ENCODE measurements around the gene SORCS3. TPM values are rescaled to one million over a fixed set of nuclear protein-coding genes. Genes with fewer than 3 reads are reported as not detected.

SORCS3 gene
- total RNA-seq, 2 donors from 2014 or later, result not detected

GRCh38 chr10:104880624-104881398 is 239.7 kb downstream of the SORCS3 start:
- DNase-seq (no peak), ATAC-seq (no peak)
- intact Hi-C loops (cut with DNase I), result no loop called here

- no peak for DNase-seq
- ATAC-seq, result no peak
- intact Hi-C loops (cut with DNase I), result no loop called here
These were observed 240.7 kb downstream of the SORCS3 start for GRCh38 chr10:104881740-104882139.

- no peak for DNase-seq
- ATAC-seq, result no peak
- intact Hi-C loops (cut with DNase I), result no loop called here
These were observed 252.0 kb downstream of the SORCS3 start for GRCh38 chr10:104892879-104893617.

GRCh38 chr10:104893701-104894100 is 252.6 kb downstream of the SORCS3 start:
- ATAC-seq (no peak), DNase-seq (no peak)
- intact Hi-C loops (cut with DNase I), result no loop called here

DNA sequence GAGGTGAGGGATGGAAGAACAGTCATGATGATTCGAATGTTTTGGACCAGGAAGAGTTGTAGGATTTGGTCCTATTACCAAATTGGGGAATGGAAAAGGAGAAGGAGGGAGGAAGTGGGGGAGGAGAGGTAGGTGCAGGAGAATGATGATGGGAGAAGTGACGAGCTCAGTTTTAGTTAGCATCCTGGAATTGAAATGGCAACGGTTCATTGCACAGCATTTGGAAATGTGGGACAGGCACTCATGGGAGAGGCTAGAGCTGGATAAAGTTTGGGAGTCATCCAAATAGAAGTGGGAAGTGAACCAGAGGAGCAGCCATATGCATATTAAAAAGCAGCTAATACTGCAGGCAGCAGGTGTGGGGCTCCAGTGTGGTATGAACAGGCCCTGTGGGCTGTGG is 253.6 kb downstream of the SORCS3 start:
- DNase-seq (no peak), ATAC-seq (no peak)
- intact Hi-C loops (cut with DNase I), result no loop called here

GRCh38 chr10:104895541-104895940 is 254.5 kb downstream of the SORCS3 start:
- no peak for ATAC-seq
- intact Hi-C loops (cut with DNase I), result no loop called here
- DNase-seq, result no peak

DNA sequence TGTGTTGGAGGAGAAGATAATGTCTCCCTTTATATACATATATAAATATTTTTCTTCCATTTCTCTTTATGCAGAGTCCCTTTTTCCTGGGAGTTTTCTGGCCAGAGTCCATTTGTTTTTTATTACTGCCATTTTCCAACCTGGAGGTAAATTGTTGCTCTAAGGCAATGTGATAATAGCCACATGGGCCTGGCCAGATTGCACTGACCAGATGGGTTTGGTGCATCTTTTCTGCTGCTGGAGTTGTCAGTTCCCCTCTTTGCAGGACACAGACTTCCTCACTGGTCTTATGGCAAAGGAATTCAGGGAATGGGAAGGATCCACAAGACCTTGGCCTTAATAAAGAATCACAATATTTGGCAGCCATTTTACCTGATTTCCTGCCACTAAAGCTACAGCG is 254.9 kb downstream of the SORCS3 start:
- ATAC-seq (no peak), DNase-seq (no peak)
- intact Hi-C loops (cut with DNase I), result no loop called here

DNA sequence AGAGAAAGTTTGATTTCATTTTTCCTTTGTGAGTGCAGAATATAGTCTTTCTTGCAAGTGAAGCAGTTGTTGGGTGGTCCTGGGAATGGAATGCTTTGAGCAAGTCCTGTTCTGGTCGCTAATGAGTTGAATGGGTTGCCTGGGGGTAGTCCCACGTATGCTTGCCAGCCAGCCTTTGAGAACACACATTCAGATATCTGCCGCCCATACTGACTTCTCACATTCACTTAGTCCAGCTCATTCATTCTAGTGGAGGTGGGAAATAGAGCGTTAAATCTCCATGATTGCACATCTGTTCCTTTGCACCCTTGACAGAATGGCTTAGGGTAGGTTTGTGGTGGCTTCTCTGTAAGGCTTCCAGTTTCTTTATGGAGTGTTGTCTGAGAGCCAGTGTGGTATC is 256.6 kb downstream of the SORCS3 start:
- DNase-seq, result no peak
- ATAC-seq, result no peak
- intact Hi-C loops (cut with DNase I), result no loop called here

DNA sequence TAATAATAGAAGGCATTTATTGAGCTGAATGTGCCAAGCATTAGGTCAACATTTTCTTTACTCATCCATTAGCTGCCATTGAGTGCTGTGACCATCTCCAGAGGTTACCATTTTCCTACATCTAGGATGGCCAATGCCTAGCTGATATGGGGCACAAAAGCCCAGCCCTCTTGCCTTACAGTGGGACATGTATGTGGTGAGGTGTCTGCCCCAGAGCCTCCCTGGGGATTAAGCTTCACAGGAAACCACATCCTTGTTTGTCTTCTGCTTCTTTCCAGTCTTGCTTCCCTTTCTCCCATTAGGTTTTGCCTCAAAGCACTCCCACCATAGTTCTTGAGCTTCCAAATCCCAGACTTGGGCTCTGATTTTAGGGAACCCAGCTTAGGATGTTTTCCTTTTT is 258.7 kb downstream of the SORCS3 start:
- intact Hi-C loops (cut with DNase I), result no loop called here

GRCh38 chr10:104903433-104903832 is 262.3 kb downstream of the SORCS3 start:
- intact Hi-C loops (cut with DNase I), result no loop called here
- DNase-seq, result no peak

More for the DNA sequence above, 258.7 kb downstream of the SORCS3 start:
- no peak for DNase-seq
- no peak for ATAC-seq

GRCh38 chr10:104904753-104905323 is 263.7 kb downstream of the SORCS3 start:
- DNase-seq, result no peak
- intact Hi-C loops (cut with DNase I), result no loop called here
- ATAC-seq, result no peak

More at GRCh38 chr10:104903433-104903832, 262.3 kb downstream of the SORCS3 start:
- ATAC-seq, result no peak

DNA sequence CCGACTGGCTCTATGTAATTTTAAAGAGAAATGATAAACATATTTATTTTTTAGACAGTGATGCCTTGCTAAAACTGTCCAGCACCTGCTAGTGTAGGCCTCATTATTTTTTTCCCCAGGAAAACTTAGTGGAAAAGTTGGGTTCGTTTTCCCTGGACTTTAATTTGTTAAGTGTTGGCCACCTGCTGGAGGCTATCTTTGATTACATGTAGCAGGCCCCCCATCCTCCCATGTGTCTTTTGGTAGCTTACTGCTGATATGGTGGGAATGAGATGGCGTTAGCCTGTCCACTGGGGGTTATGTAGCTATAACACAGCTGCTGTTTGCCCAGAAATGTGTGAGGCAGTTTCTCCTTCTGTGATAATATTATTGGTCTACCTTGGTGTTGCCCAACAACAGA is 265.0 kb downstream of the SORCS3 start:
- no peak for ATAC-seq
- intact Hi-C loops (cut with DNase I), result no loop called here
- DNase-seq, result no peak

- ATAC-seq, result no peak
- intact Hi-C loops (cut with DNase I), result no loop called here
- DNase-seq, result no peak
These were observed 266.4 kb downstream of the SORCS3 start for GRCh38 chr10:104907521-104907920.

DNA sequence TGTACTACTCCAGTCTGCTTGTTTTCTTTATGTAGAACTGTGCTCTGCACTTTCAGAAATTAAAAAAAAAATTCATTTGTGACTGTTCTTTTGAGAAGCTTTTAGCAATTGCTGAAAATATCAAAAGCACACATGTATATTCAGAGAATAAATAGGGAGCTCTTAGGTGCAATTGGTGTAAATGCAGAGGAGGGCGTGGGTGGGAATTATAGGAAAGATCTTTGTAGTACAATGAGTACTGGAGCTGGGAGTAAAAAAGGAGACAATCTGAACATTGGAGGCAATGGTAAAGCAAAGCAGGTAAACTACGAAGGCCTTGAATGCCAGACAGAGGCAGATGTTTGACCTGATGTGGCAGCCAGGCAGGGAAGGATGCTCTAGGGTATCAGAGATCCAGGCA is 267.5 kb downstream of the SORCS3 start:
- no peak for DNase-seq
- intact Hi-C loops (cut with DNase I), result no loop called here
- no peak for ATAC-seq

- ATAC-seq (no peak), DNase-seq (no peak)
- intact Hi-C loops (cut with DNase I), result no loop called here
These were observed 269.6 kb downstream of the SORCS3 start for GRCh38 chr10:104910712-104911111.

DNA sequence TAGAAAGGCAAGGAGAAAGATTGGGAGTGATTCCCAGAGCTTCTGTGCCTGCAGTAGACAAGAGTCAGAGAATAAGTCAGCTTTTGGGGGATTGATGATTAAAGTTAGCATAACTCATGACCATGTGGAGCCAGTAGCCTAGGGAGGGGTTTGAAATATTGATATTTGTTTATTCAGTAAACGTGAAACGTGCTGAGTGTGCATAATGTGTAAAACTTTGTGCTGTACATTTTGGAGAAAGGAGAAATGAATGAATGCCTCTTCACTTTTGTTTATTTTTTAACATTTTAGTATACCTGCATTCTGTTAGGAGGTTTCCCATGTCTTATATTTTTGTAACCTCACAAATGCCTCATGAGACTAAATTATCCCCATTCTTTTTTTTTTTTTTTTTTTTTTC is 272.3 kb downstream of the SORCS3 start:
- DNase-seq (no peak), ATAC-seq (no peak)
- intact Hi-C loops (cut with DNase I), result no loop called here

- DNase-seq (no peak), ATAC-seq (no peak)
- intact Hi-C loops (cut with DNase I), result loop anchor here in 1 of 2 donors (10.0 kb wide), 2 partner anchors 276 to 506 kb away; partner anchors contain the start of gene SORCS3
These were observed 279.4 kb downstream of the SORCS3 start for GRCh38 chr10:104920476-104920875.

DNA sequence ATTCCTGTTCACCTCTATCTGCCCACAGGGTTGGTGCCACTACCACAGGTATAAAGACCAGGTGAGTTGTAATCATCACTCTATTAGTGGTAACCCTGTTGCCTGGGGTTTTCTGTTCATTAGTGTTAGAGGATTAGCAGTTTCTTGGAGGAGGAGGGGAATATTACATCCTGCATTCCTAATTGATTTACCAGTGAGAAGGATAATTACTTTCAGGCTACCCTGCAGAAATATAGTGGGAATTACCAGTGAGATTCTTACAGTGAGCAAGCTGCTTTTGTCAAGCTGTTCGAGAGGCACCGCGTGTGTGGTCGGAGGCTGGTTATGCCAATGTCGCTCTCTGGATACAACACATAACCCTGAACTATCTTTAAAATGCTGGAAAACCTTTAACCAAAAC is 280.7 kb downstream of the SORCS3 start:
- intact Hi-C loops (cut with DNase I), result loop anchor here in 1 of 2 donors (10.0 kb wide), 2 partner anchors 277 to 507 kb away; partner anchors contain the start of gene SORCS3
- DNase-seq (no peak), ATAC-seq (no peak)

DNA sequence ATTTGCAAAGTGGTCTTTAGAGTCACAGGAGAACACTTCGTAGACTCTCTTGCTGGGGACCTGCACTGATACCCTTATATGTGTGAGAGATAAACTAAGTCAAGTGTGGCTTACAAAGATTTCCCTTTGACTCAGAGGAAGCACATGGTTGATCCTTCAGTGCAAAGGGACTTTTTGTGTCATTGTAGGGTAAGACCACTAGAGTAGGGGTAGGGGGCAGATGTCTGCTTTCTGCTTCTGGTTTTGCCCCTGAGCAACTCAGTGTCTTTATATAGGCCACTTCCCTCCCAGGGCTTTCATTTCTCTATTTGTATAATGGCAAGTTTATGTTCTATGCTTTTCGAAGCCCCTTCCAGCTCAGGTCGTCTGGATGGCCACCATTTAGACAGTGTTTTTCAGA is 281.7 kb downstream of the SORCS3 start:
- intact Hi-C loops (cut with DNase I), result loop anchor here in 1 of 2 donors (10.0 kb wide), 2 partner anchors 278 to 508 kb away; partner anchors contain the start of gene SORCS3
- DNase-seq, result no peak
- ATAC-seq, result no peak

- intact Hi-C loops (cut with DNase I), result loop anchor here in 1 of 2 donors (10.0 kb wide), 2 partner anchors 279 to 509 kb away; partner anchors contain the start of gene SORCS3
These were observed 282.4 kb downstream of the SORCS3 start for GRCh38 chr10:104923501-104923900.

More at GRCh38 chr10:104923501-104923900, 282.4 kb downstream of the SORCS3 start:
- ATAC-seq (no peak), DNase-seq (no peak)

Data from left cardiac atrium (tissue), 4 donors.